NCI-H82 treated with DMSO at 0.1 percent for 48 hours (cell line): ENCODE data around the gene PRKAR1B.
A peak's percentile ranks its signal among the peaks of the same experiment; 100 is the strongest.
"Not testable (repeated sequence)": the region's sequence is repeated elsewhere in the genome, so short reads cannot be mapped to it uniquely, and the experiment has no call there.

Experiments used
- DNase-seq: peaks from one replicate; lab custom pipeline; 2025; ENCODE audit not compliant: unreplicated experiment; lab: John Stamatoyannopoulos, UW

The PRKAR1B gene

GRCh38 chr7:757741-758163, 30.7 kb upstream of the PRKAR1B start:
- DNase-seq = no peak

- no peak for DNase-seq
These were observed 30.0 kb upstream of the PRKAR1B start for GRCh38 chr7:756928-757560.

GRCh38 chr7:756231-756927, 29.3 kb upstream of the PRKAR1B start:
- no peak for DNase-seq

DNA sequence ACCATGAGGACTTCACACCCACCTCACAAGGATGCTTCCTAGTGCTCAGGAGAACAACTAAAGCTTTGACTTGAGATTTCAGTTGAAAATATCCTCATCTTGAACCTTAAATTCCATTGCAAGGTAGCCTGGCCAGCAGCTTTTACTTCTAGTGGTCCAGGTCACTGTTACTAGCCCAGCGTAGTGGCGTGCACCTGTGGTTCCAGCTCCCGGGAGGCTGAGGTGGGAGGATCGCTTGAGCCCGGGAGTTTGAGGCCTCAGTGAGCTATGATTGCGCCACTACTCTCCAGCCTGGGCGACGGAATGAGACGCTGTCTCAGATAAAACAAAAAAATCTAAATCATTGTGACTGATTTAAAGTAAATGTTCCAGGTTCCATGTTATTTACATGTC, 28.3 kb upstream of the PRKAR1B start:
- no peak for DNase-seq

DNA sequence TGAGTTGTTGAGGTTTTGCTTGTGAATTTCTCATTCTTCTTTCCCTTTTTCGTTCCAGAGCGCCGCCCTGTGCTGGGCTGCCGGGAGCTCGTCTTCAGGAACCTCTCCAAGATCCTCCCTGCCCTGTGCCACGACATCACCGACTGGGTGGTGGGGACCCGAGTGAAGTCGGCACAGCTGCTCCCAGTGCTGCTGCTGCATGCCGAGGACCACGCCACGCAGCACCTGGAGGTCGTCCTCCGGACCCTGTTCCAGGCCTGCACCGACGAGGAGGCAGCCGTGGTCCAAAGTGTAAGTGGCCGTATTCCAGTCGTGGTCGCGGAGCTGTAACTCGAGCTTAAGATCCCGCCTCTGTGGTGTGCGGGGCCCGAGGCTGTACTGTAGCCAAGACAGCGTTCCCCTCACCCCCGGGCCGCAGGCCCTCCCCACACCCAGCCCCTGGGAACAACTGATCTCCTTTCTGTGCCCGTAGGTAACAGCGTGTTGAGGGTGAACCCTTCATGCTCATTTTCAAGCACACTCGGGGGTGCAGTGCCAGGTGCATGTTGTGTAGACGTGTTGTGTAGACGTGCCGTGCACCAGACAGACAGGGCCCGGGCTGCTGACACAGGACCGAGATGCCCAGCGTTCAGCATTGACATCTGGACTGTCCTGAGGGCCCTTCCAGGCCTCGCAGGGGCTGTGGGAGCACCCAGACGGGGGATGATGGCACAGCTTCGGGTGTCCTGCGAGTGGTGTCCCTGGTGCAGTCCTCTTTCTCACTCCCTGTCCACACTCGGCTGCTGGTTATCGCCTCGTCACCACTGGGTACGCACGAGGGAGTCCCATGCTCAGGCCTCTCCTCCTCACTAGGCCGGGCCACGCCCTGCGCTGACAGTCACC, 27.7 kb upstream of the PRKAR1B start:
- DNase-seq = no peak

GRCh38 chr7:753190-753589, 26.1 kb upstream of the PRKAR1B start:
- no peak for DNase-seq

- not testable (repeated sequence) for DNase-seq
These were observed 25.2 kb upstream of the PRKAR1B start for GRCh38 chr7:752256-752655.

DNA sequence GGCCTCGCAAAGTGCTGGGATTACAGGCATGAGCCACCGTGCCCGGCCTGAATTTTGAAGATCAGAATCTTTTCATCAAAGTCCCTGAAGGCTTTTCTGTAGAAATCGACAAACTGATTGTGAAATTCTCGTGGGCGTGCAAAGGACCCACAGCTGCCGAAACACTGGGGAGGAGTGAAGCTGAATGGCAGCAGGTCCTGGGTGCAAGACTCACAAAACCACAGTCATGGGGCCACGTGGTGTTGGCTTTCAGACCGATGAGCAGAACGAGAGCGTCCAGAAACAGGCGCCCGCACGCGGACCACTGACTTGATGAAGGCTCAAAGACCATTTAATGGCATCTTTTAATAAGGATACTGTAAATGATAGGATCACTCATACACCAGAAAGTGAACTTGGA, 24.7 kb upstream of the PRKAR1B start:
- DNase-seq = no peak

DNA sequence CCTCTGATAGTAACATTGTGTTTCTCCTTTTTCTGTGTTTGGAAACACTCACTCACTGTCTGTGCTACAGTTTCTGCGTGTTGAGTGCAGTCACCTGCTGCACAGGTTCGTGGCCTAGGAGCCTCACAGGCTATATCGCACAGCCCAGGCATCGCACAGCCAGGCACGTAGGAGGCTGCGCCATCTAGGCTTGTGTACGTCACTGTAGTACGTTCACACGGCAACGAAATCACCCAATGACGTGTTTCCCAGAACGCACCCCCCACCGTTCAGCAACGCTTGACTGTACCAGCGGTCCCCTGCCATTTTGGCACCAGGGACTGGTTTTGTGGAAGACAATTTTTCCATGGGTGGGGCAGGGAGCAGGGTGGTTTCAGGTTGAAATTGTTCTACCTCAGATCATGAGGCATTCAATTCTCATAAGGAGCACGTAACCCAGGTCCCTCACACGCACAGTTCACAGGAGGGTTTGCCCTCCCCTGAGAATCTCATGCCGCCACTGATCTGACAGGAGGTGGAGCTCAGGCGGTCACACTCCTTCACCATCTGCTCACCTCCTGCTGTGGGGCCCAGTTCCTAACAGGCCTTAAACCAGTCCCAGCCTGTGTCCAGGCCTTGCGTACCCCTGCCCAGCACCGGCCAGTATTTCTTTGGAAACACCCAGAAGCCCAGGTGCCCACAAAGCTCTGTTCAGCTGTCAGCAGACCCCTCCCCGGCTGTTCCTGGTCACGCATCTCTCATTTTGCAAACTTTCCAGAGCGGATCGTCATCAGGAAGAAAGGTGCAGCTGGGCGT, 23.2 kb upstream of the PRKAR1B start:
- DNase-seq = peak; percentile 78

- DNase-seq = peak; percentile 89
These were observed 22.1 kb upstream of the PRKAR1B start for GRCh38 chr7:749140-749551.

DNA sequence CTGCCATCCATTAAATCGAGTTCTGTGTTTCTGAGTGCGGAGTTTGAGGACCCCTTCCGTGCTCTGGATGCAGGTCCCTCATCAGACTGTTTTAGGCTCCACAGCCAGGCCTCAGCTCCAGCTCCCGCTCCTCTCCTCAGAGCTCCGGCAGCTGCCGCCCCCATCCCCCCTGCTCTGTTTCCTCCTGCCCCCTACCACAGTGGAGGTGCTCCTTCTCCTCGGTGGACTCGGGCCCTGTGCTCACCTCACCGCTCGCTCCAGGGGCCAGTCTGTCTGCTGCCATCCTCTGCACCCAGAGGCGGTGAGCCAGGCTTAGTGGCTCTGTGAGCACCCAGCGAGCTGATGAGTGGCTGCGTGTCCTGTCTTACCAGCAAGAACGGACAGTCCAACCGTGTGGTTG, 21.4 kb upstream of the PRKAR1B start:
- DNase-seq = no peak

DNA sequence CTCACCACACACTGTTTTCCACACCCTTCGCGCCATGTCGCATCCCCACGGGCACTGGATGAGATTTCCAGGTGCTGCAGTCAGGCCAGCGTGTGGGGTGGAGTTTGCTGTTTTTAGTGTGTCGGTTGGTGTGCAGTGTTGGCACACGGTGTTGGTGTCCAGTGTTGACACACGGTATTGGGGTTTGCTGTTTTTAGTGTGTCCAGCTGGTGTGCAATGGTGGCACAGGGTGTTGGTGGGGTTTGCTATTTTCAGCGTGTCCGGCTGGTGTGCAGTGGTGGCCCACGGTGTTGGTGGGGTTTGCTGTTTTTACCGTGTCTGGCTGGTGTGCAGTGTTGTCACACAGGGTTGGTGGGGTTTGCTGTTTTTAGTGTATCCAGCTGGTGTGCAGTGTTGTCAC, 20.1 kb upstream of the PRKAR1B start:
- DNase-seq = no peak

- DNase-seq = no peak
These were observed 19.3 kb upstream of the PRKAR1B start for GRCh38 chr7:746155-747061.

DNA sequence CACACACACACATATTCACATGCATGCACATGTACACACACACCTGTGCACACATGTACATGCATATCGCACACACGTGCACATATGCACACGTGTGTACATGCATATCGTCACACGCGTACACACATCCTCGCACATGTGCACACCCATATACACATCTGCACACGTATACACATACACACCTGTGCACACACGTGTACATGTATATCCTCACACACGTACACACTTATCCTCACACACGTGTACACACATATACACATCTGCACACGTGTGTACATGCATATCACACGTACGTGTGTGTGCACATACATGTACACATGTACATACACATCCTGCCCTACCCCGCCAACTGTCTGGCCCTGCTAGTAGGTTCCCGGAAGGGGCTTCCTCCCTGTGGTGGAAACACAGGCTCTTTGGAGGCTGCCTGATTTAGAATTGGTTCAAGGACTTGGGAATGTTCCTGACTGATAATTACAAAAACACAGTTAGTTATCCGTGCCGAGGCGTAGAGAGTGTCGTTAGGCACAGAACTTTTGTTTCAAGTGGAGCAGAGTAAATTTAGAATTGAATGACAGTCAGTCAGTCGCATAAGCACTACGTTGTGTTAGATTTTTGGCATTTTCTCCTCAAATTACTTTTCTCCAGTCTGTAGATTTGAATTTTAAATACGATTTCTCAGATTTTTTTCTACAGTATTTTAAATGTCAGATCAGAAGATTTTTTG, 18.5 kb upstream of the PRKAR1B start:
- DNase-seq = no peak

DNA sequence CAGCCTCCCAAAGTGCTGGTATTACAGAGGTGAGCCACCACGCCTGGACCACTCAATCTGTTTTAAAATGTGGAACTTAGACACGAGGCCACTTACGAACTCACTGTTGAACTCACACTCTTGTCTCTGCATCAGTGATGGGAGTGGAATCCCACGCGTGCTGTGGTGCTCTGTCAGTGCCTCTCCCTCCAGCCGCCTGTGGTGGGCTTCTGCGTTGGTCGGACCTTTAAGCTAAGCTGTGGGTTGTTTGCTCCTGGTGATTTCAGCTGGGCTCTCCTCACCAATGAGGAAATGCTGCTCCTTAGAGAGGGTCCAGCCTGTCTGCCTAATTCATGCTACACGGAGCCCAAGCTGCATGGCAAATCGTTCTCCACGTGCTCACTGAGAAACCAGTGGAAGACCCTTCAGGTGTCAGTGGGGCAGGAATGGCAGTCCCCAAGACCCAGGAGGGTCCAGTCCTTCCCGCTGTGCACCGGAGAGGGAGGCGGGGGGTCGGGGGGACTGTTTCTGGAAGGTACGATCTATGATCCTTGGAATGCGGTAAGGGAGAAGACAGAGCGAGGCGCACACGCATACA, 17.9 kb upstream of the PRKAR1B start:
- no peak for DNase-seq

- not testable (repeated sequence) for DNase-seq
These were observed 17.0 kb upstream of the PRKAR1B start for GRCh38 chr7:744128-744520.

GRCh38 chr7:743341-744127, 16.5 kb upstream of the PRKAR1B start:
- not testable (repeated sequence) for DNase-seq

DNA sequence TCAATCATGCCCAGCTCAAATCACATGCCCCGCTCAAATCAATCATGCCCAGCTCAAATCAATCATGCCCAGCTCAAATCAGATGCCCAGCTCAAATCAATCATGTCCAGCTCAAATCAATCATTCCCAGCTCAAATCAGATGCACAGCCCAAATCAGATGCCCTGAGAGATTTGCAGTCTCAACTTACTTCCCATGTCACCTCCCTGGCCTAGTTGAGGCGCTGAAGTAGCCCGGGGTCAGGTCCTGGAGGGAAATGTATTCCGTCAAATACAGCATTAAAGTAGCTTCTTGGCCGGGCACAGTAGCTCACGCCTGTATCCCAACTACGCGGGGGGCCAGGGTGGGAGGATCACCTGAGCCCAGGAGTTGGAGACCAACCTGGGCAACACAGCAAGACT, 15.7 kb upstream of the PRKAR1B start:
- no peak for DNase-seq
